SK-N-MC (cell line): ENCODE measurements around the gene DIAPH1.
A peak's percentile ranks its signal among the peaks of the same experiment; 100 is the strongest.

ENCODE experiments used
- DNase-seq: peaks from one replicate; pipeline ENCODE4 v3.0.0-alpha.2; 2011; ENCODE audit warnings: low read depth, low spot score
- H3K27ac ChIP-seq: fragments of 200-600 bp; sonication (generic); 2 replicates; pipeline ENCODE4 v1.5.1; 2016; ENCODE audit warnings: mixed run types
- H3K36me3 ChIP-seq: fragments of 200-600 bp; sonication (generic); 2 replicates; pipeline ENCODE4 v1.6.1; 2017; ENCODE audit warnings: antibody characterized with exemption, low read length, mixed read lengths; ENCODE audit not compliant: insufficient read depth
- H3K4me3 ChIP-seq: fragments of 200-600 bp; sonication (generic); 2 replicates; pipeline ENCODE4 v1.5.1; 2016
- H3K9ac ChIP-seq: fragments of 200-600 bp; sonication (generic); 2 replicates; pipeline ENCODE4 v1.8.0; 2017; ENCODE audit warnings: mixed run types, mixed read lengths; ENCODE audit not compliant: insufficient read length
- H3K9me3 ChIP-seq: fragments of 200-600 bp; sonication (generic); 2 replicates; pipeline ENCODE4 v1.6.1; 2017; ENCODE audit warnings: low read depth, mild to moderate bottlenecking, antibody characterized with exemption, low read length, moderate library complexity, mixed read lengths
- EZH2 ChIP-seq: fragments of 200-600 bp; sonication (generic); IDR thresholded peaks from one replicate; pipeline ENCODE4 v1.6.1; 2017; ENCODE audit warnings: antibody characterized with exemption
- FOXP2 ChIP-seq: optimal IDR thresholded peaks from 2 replicates; pipeline ENCODE3; 2011; ENCODE audit warnings: mild to moderate bottlenecking, moderate library complexity; ENCODE audit not compliant: insufficient read depth; ENCODE audit errors: extremely low read length, control extremely low read depth
- POLR2AphosphoS5 ChIP-seq: IDR thresholded peaks from 2 replicates; pipeline ENCODE4 v1.6.1; 2012; ENCODE audit warnings: mild to moderate bottlenecking, low read depth, low read length, borderline replicate concordance

The DIAPH1 gene

GRCh38 chr5:141547488-141547887, 71.3 kb downstream of the DIAPH1 start:
- Histone ChIP-seq H3K36me3 (peaks cover 67% of the 10 kb centered on the region), H3K4me3 (no peak overlapping the region), H3K27ac (no peak overlapping the region), H3K9me3 (0 out of 2 replicates have a peak, but pooled peaks cover 8% of the 10 kb centered on the region), H3K9ac (no peak overlapping the region)
- no peak for TF ChIP-seq EZH2
- TF ChIP-seq POLR2AphosphoS5: no peak
- TF ChIP-seq FOXP2: no peak
- no peak for DNase-seq

- no peak overlapping the region for H3K4me3 ChIP-seq
- H3K9ac ChIP-seq: no peak overlapping the region
- no peak overlapping the region for H3K27ac ChIP-seq
- TF ChIP-seq POLR2AphosphoS5: no peak
- no peak for TF ChIP-seq EZH2
- TF ChIP-seq FOXP2: no peak
- H3K9me3 ChIP-seq: 0 out of 2 replicates have a peak, but pooled peaks cover 8% of the 10 kb centered on the region
- H3K36me3 ChIP-seq: peaks cover 36% of the 10 kb centered on the region
- DNase-seq: no peak
These were observed 75.7 kb downstream of the DIAPH1 start for GRCh38 chr5:141543053-141543452.

- H3K36me3 ChIP-seq: peaks cover 16% of the 10 kb centered on the region; the same call in 1 of the 2 replicates
- peak overlapping the region; percentile 19; the same call in 1 of the 2 replicates for H3K27ac ChIP-seq
- H3K9ac ChIP-seq: no peak overlapping the region
- H3K9me3 ChIP-seq: no peaks in the 10 kb centered on the region
- TF ChIP-seq EZH2 (no peak), FOXP2 (no peak), POLR2AphosphoS5 (no peak)
- H3K4me3 ChIP-seq: no peak overlapping the region
- DNase-seq: no peak
These were observed 84.1 kb downstream of the DIAPH1 start for GRCh38 chr5:141534492-141535213.

- Histone ChIP-seq H3K9ac (no peak overlapping the region), H3K9me3 (no peaks in the 10 kb centered on the region), H3K4me3 (no peak overlapping the region), H3K27ac (no peak overlapping the region), H3K36me3 (peaks cover 20% of the 10 kb centered on the region; the same call in 1 of the 2 replicates)
- no peak for TF ChIP-seq POLR2AphosphoS5
- TF ChIP-seq FOXP2: no peak
- TF ChIP-seq EZH2: no peak
- no peak for DNase-seq
These were observed 84.9 kb downstream of the DIAPH1 start for GRCh38 chr5:141533897-141534296.

GRCh38 chr5:141532726-141533125, 86.1 kb downstream of the DIAPH1 start:
- Histone ChIP-seq H3K9me3 (no peaks in the 10 kb centered on the region), H3K36me3 (peaks cover 27% of the 10 kb centered on the region; the same call in 1 of the 2 replicates), H3K4me3 (no peak overlapping the region), H3K27ac (no peak overlapping the region), H3K9ac (no peak overlapping the region)
- no peak for TF ChIP-seq FOXP2
- TF ChIP-seq EZH2: no peak
- no peak for TF ChIP-seq POLR2AphosphoS5
- no peak for DNase-seq

- Histone ChIP-seq H3K9me3 (no peaks in the 10 kb centered on the region), H3K27ac (no peak overlapping the region), H3K4me3 (no peak overlapping the region), H3K36me3 (peaks cover 46% of the 10 kb centered on the region), H3K9ac (no peak overlapping the region)
- DNase-seq: no peak
- TF ChIP-seq FOXP2: no peak
- no peak for TF ChIP-seq POLR2AphosphoS5
- TF ChIP-seq EZH2: no peak
These were observed 88.9 kb downstream of the DIAPH1 start for GRCh38 chr5:141529873-141530272.

- Histone ChIP-seq H3K9ac (no peak overlapping the region), H3K36me3 (peaks cover 45% of the 10 kb centered on the region), H3K4me3 (no peak overlapping the region), H3K27ac (peak overlapping the region; percentile 69; the same call in 1 of the 2 replicates), H3K9me3 (no peaks in the 10 kb centered on the region)
- TF ChIP-seq EZH2 (no peak), FOXP2 (no peak), POLR2AphosphoS5 (no peak)
- DNase-seq: no peak
These were observed 89.8 kb downstream of the DIAPH1 start for GRCh38 chr5:141529002-141529401.

GRCh38 chr5:141528291-141528984, 90.4 kb downstream of the DIAPH1 start:
- H3K27ac ChIP-seq: peak overlapping the region; percentile 69
- no peak for TF ChIP-seq FOXP2
- no peak for TF ChIP-seq POLR2AphosphoS5
- no peak for TF ChIP-seq EZH2
- no peak overlapping the region for H3K9ac ChIP-seq

More at GRCh38 chr5:141528291-141528984, 90.4 kb downstream of the DIAPH1 start:
- no peak overlapping the region for H3K4me3 ChIP-seq
- peaks cover 44% of the 10 kb centered on the region for H3K36me3 ChIP-seq
- DNase-seq: no peak
- no peaks in the 10 kb centered on the region for H3K9me3 ChIP-seq
